IMR-90 (cell line): ENCODE measurements around the gene UQCRFS1. TPM values are rescaled to one million over a fixed set of nuclear protein-coding genes. Genes with fewer than 3 reads are reported as not detected.
"Not testable (repeated sequence)": the region's sequence is repeated elsewhere in the genome, so short reads cannot be mapped to it uniquely, and the experiment has no call there.

Source experiments
- ATAC-seq: fragments of 200-7000 bp; cut with Tn5 transposase; 2 replicates; pipeline ENCODE4 v1.9.1; 2020; ENCODE audit warnings: low read depth, mild to moderate bottlenecking, moderate library complexity
- BruUV-seq: library from RNA; stranded (reverse); fragments of 400-500 nt; replicated peaks from 2 replicates; lab custom pipeline; 2021; lab: Mats Ljungman, UMichigan
- CTCF ChIA-PET: fragments of 300-600 bp; formaldehyde crosslinking; extraction: SDS; loops from one replicate; lab custom pipeline; 2021; ENCODE audit warnings: antibody characterized with exemption; lab: Yijun Ruan, JAX
- POLR2A ChIA-PET: fragments of 300-600 bp; sonication (Branson Sonifier 250); formaldehyde crosslinking; loops from one replicate; lab custom pipeline; 2022; ENCODE audit warnings: antibody characterized with exemption; ENCODE audit not compliant: unreplicated experiment; lab: Charles Lee
- DNase-seq: peaks from one replicate; pipeline ENCODE4 v3.0.0; 2013
- H2AFZ ChIP-seq: replicated peaks from 2 replicates; pipeline ENCODE3; 2013; ENCODE audit warnings: low read length, mild to moderate bottlenecking; ENCODE audit not compliant: poor library complexity
- H2AK5ac ChIP-seq: 2 replicates; pipeline ENCODE4 v1.6.1; 2013; ENCODE audit warnings: low read depth, low read length, inconsistent platforms
- H2AK9ac ChIP-seq: replicated peaks from 2 replicates; pipeline ENCODE3; 2013; ENCODE audit warnings: mild to moderate bottlenecking, low read depth, low read length, moderate library complexity; ENCODE audit not compliant: poor library complexity
- H2BK120ac ChIP-seq: 2 replicates; pipeline ENCODE4 v1.6.1; 2013; ENCODE audit warnings: low read depth, low read length, inconsistent platforms
- H2BK15ac ChIP-seq: 3 replicates; pipeline ENCODE4 v1.6.1; 2013; ENCODE audit warnings: low read depth, low read length, inconsistent platforms
- H2BK20ac ChIP-seq: 2 replicates; pipeline ENCODE4 v1.6.1; 2013; ENCODE audit warnings: low read depth, mild to moderate bottlenecking, inconsistent platforms, low read length, moderate library complexity
- H2BK5ac ChIP-seq: 2 replicates; pipeline ENCODE4 v1.6.1; 2013; ENCODE audit warnings: mild to moderate bottlenecking, low read depth, low read length, inconsistent platforms; ENCODE audit not compliant: poor library complexity, severe bottlenecking
- H3K14ac ChIP-seq: replicated peaks from 2 replicates; pipeline ENCODE4 v1.6.1; 2013; ENCODE audit warnings: low read depth, low read length, inconsistent platforms
- H3K18ac ChIP-seq: 2 replicates; pipeline ENCODE4 v1.6.1; 2013; ENCODE audit warnings: low read depth, low read length, control low read depth
- H3K23ac ChIP-seq: 2 replicates; pipeline ENCODE4 v1.6.1; 2013; ENCODE audit warnings: low read depth, low read length, inconsistent platforms
- H3K27ac ChIP-seq: 2 replicates; pipeline ENCODE4 v1.5.1; 2013; ENCODE audit warnings: mild to moderate bottlenecking, control low read depth, low read length; ENCODE audit not compliant: insufficient read depth
- H3K27me3 ChIP-seq: 2 replicates; pipeline ENCODE4 v1.6.1; 2013; ENCODE audit warnings: low read length; ENCODE audit not compliant: control insufficient read depth, insufficient read depth
- H3K36me3 ChIP-seq: 2 replicates; pipeline ENCODE4 v1.6.1; 2013; ENCODE audit warnings: low read length, mixed read lengths; ENCODE audit not compliant: control insufficient read depth, insufficient read depth
- H3K4ac ChIP-seq: 2 replicates; pipeline ENCODE4 v1.6.1; 2013; ENCODE audit warnings: low read depth, low read length, inconsistent platforms
- H3K4me1 ChIP-seq: 2 replicates; pipeline ENCODE4 v1.6.1; 2013; ENCODE audit warnings: low read length, mixed read lengths; ENCODE audit not compliant: control insufficient read depth, insufficient read depth
- H3K4me2 ChIP-seq: 2 replicates; pipeline ENCODE4 v1.6.1; 2013; ENCODE audit warnings: low read depth, mild to moderate bottlenecking, control low read depth, low read length, moderate library complexity
- H3K4me3 ChIP-seq: 2 replicates; pipeline ENCODE4 v1.5.1; 2013; ENCODE audit warnings: low read depth, mild to moderate bottlenecking, control low read depth, low read length, moderate library complexity; ENCODE audit not compliant: insufficient read depth
- H3K56ac ChIP-seq: 2 replicates; pipeline ENCODE4 v1.6.1; 2013; ENCODE audit warnings: low read length, inconsistent platforms; ENCODE audit not compliant: insufficient read depth; ENCODE audit errors: extremely low read depth
- H3K79me1 ChIP-seq, 2 experiments: 2 replicates each; pipeline ENCODE4 v1.6.1; 2013; ENCODE audit warnings: low read length in 2 of 2, inconsistent platforms in 1 of 2, low read depth in 1 of 2
- H3K9ac ChIP-seq: 2 replicates; pipeline ENCODE4 v1.6.1; 2013; ENCODE audit warnings: low read depth, low read length, control low read depth
- H3K9me1 ChIP-seq: 2 replicates; pipeline ENCODE4 v1.6.1; 2013; ENCODE audit warnings: low read length, inconsistent platforms; ENCODE audit not compliant: insufficient read depth
- H3K9me3 ChIP-seq: 2 replicates; pipeline ENCODE4 v1.6.1; 2013; ENCODE audit warnings: low read length; ENCODE audit not compliant: control insufficient read depth, insufficient read depth
- H4K20me1 ChIP-seq: 2 replicates; pipeline ENCODE4 v1.6.1; 2013; ENCODE audit warnings: low read length, inconsistent platforms; ENCODE audit not compliant: insufficient read depth
- H4K5ac ChIP-seq: 2 replicates; pipeline ENCODE4 v1.6.1; 2013; ENCODE audit warnings: mild to moderate bottlenecking, low read depth, low read length, control low read depth
- H4K8ac ChIP-seq, 2 experiments: 2 replicates each; pipeline ENCODE4 v1.6.1; 2013; ENCODE audit warnings: low read depth in 2 of 2, low read length in 2 of 2, control low read depth in 1 of 2, inconsistent platforms in 1 of 2
- H4K91ac ChIP-seq: 2 replicates; pipeline ENCODE4 v1.6.1; 2013; ENCODE audit warnings: low read depth, low read length, inconsistent platforms; ENCODE audit not compliant: insufficient read depth
- CHD1 ChIP-seq: IDR thresholded peaks from 2 replicates; pipeline ENCODE4 v1.6.1; 2012; ENCODE audit warnings: low read depth, low read length, improper control_type of control experiment
- MAFK ChIP-seq: IDR thresholded peaks from 2 replicates; pipeline ENCODE4 v1.6.1; 2012; ENCODE audit warnings: low read depth, low read length, improper control_type of control experiment
- RFX5 ChIP-seq: IDR thresholded peaks from 2 replicates; pipeline ENCODE4 v1.8.0; 2012; ENCODE audit warnings: low read depth, mild to moderate bottlenecking, low read length, moderate library complexity
- WGBS, 2 experiments: methylation state at CpG; one replicate each; pipeline versions ENCODE4 v1.1.5 to v1.1.7; 2013; ENCODE audit warnings: missing lambda C conversion rate in 2 of 2; ENCODE audit not compliant: insufficient read length in 1 of 2; ENCODE audit errors: extremely low coverage in 2 of 2; 5-methylcytosine and 5-hydroxymethylcytosine counted together
- dilution Hi-C: fragments of 300-500 bp; cut with HindIII; formaldehyde crosslinking; loops from one replicate; pipeline ENCODE4 v1.14.3; 2018; ENCODE audit warnings: low sequenced_read_pairs; ENCODE audit not compliant: unreplicated experiment
- in situ Hi-C: fragments of 300-500 bp; cut with MboI; formaldehyde crosslinking; loops from 3 replicates; pipeline ENCODE4 v1.14.3; 2019; ENCODE audit warnings: low sequenced_read_pairs, inconsistent platforms, mixed read lengths
- intact Hi-C: fragments of 100-400 bp; cut with micrococcal nuclease; formaldehyde crosslinking; loops from 2 replicates; pipeline ENCODE4 v1.10.0; 2022
- polyA plus RNA-seq, 3 experiments: library from polyadenylated mRNA; depleted of rRNA; stranded (reverse); fragments of >200 nt; gene quantifications; 2 replicates each; pipeline ENCODE4 v1.2.3, GENCODE V29; 2012; ENCODE audit warnings: low replicate concordance in 1 of 3
- total RNA-seq: library from RNA; depleted of rRNA; stranded (reverse); fragments of >200 nt; gene quantifications from 2 replicates; pipeline ENCODE4 v1.2.3, GENCODE V29; 2012

Gene UQCRFS1
- total and polyA plus RNA-seq, 2 of the 4 experiments (the other 2 are of a cell fraction), result 37.1 to 43.8 TPM

- no peak for ATAC-seq
- no peak for TF ChIP-seq RFX5
- TF ChIP-seq CHD1, result no peak
- no peak for TF ChIP-seq MAFK
- BruUV-seq, result no TSS peak
These were observed 42.1 kb upstream of the UQCRFS1 start for GRCh38 chr19:29255006-29255405.

GRCh38 chr19:29249798-29250197 lies 36.8 kb upstream of the UQCRFS1 start:
- POLR2A ChIA-PET, H4K91ac ChIP-seq, H2BK5ac ChIP-seq, H2BK20ac ChIP-seq, CTCF ChIA-PET, H2AK5ac ChIP-seq, H4K5ac ChIP-seq, H2BK120ac ChIP-seq, H4K8ac ChIP-seq, ATAC-seq, H2AFZ ChIP-seq, H3K4me2 ChIP-seq, H3K4me3 ChIP-seq, H2BK15ac ChIP-seq, BruUV-seq, H3K9me3 ChIP-seq, H3K27me3 ChIP-seq, H3K9me1 ChIP-seq, H3K4ac ChIP-seq, H3K56ac ChIP-seq, H3K79me1 ChIP-seq, intact Hi-C loops, H3K4me1 ChIP-seq, H2AK9ac ChIP-seq, H3K36me3 ChIP-seq, H3K27ac ChIP-seq, H4K20me1 ChIP-seq, H3K14ac ChIP-seq, H3K9ac ChIP-seq, H3K18ac ChIP-seq, H3K23ac ChIP-seq, DNase-seq, dilution Hi-C loops: not testable (repeated sequence)
- no CpG with 5 or more reads among the region's 3 CpGs for WGBS, 2 experiments
- in situ Hi-C loops, result loop anchor here (25.0 kb wide), 1 partner anchor 512 kb away; no protein-coding TSS in a partner anchor

More at GRCh38 chr19:29255006-29255405, 42.1 kb upstream of the UQCRFS1 start:
- no peak overlapping the region for H3K23ac ChIP-seq
- no peak overlapping the region for H2BK120ac ChIP-seq
- no peak overlapping the region for H3K14ac ChIP-seq
- intact Hi-C loops (no loop called here), in situ Hi-C loops (loop anchor here (25.0 kb wide), 1 partner anchor 518 kb away; no protein-coding TSS in a partner anchor), dilution Hi-C loops (no loop called here)
- CTCF ChIA-PET, result no interaction called here
- no peak overlapping the region for H4K8ac ChIP-seq
- H2AK5ac ChIP-seq, result no peak overlapping the region
- no peak overlapping the region for H3K4me3 ChIP-seq
- POLR2A ChIA-PET, result no interaction called here
- no peak overlapping the region for H2AFZ ChIP-seq
- H3K4me2 ChIP-seq, result no peak overlapping the region
- no peak for DNase-seq
- no peak overlapping the region for H2BK15ac ChIP-seq
- H4K20me1 ChIP-seq, result no peaks in the 10 kb centered on the region
- no peaks in the 10 kb centered on the region for H3K27me3 ChIP-seq
- H3K27ac ChIP-seq, result no peak overlapping the region
- H2BK20ac ChIP-seq, result no peak overlapping the region
- H4K5ac ChIP-seq, result no peak overlapping the region
- H3K4ac ChIP-seq, result no peak overlapping the region
- H3K4me1 ChIP-seq, result no peaks in the 10 kb centered on the region
- no peaks in the 10 kb centered on the region for H3K36me3 ChIP-seq
- no peak overlapping the region for H3K9ac ChIP-seq
- no peaks in the 10 kb centered on the region for H3K9me3 ChIP-seq
- H3K18ac ChIP-seq, result no peak overlapping the region
- H4K91ac ChIP-seq, result no peak overlapping the region
- H3K56ac ChIP-seq, result no peak overlapping the region
- no peak overlapping the region for H2AK9ac ChIP-seq
- H3K79me1 ChIP-seq, result no peaks in the 10 kb centered on the region
- 72% methylated on average over 3 of the region's 9 CpGs; no CpG with 5 or more reads in 1 of the 2 experiments for WGBS, 2 experiments
- no peaks in the 10 kb centered on the region for H3K9me1 ChIP-seq
- no peak overlapping the region for H2BK5ac ChIP-seq
